ENCODE data around the gene TAC3.
A peak's percentile ranks its signal among the peaks of the same experiment; 100 is the strongest.
"Not testable (repeated sequence)": the region's sequence is repeated elsewhere in the genome, so short reads cannot be mapped to it uniquely, and the experiment has no call there.

TAC3 gene

GRCh38 chr12:57001448-57001906 lies 14.9 kb downstream of the TAC3 start:
- DNase-seq: peak; percentile 74

GRCh38 chr12:57000393-57000792 lies 15.9 kb downstream of the TAC3 start:
- DNase-seq: no peak

- no peak for DNase-seq
Measured at GRCh38 chr12:56999456-56999855, 16.9 kb downstream of the TAC3 start.

- no peak for DNase-seq
Measured at GRCh38 chr12:56998981-56999380, 17.3 kb downstream of the TAC3 start.

- DNase-seq: no peak
Measured at GRCh38 chr12:56998316-56998715, 18.0 kb downstream of the TAC3 start.

- no peak for DNase-seq
Measured at GRCh38 chr12:56996793-56997545, 19.4 kb downstream of the TAC3 start.

GRCh38 chr12:56995930-56996496 lies 20.3 kb downstream of the TAC3 start:
- DNase-seq: no peak

- no peak for DNase-seq
Measured at GRCh38 chr12:56995201-56995929, 21.0 kb downstream of the TAC3 start.

GRCh38 chr12:56994231-56994746 lies 22.0 kb downstream of the TAC3 start:
- DNase-seq: no peak

GRCh38 chr12:56993346-56993745 lies 23.0 kb downstream of the TAC3 start:
- no peak for DNase-seq

- no peak for DNase-seq
Measured at GRCh38 chr12:56991319-56992246, 24.7 kb downstream of the TAC3 start.

- no peak for DNase-seq
Measured at GRCh38 chr12:56990648-56991318, 25.5 kb downstream of the TAC3 start.

GRCh38 chr12:56989861-56990610 lies 26.3 kb downstream of the TAC3 start:
- DNase-seq: no peak

- no peak for DNase-seq
Measured at GRCh38 chr12:56988207-56988739, 28.1 kb downstream of the TAC3 start.

- DNase-seq: peak; percentile 78
Measured at GRCh38 chr12:56987551-56988053, 28.7 kb downstream of the TAC3 start.

- no peak for DNase-seq
Measured at GRCh38 chr12:56987011-56987410, 29.3 kb downstream of the TAC3 start.

- DNase-seq: not testable (repeated sequence)
Measured at GRCh38 chr12:56985714-56986113, 30.6 kb downstream of the TAC3 start.

- no peak for DNase-seq
Measured at GRCh38 chr12:56983386-56983785, 32.9 kb downstream of the TAC3 start.

- not testable (repeated sequence) for DNase-seq
Measured at GRCh38 chr12:56982578-56983236, 33.6 kb downstream of the TAC3 start.

- DNase-seq: no peak
Measured at GRCh38 chr12:56980941-56981530, 35.3 kb downstream of the TAC3 start.
